ENCODE measurements around the gene KPNA1. TPM values are rescaled to one million over a fixed set of nuclear protein-coding genes. Genes with fewer than 3 reads are reported as not detected.

The KPNA1 gene
- total RNA-seq, 3 donors from 2014 or later (not counting 1 experiment from before 2014, with no cell fraction given), result 62.3 to 67.1 (median 63.1) TPM

GRCh38 chr3:122488262-122488973 is 26.3 kb downstream of the KPNA1 start:
- Mint-ChIP-seq H3K4me1 (peaks cover 22 to 29% of the 10 kb centered on the region in 2 donors), H3K27me3 (ENCODE audit: low read depth in 2 of 2) (no peaks in the 10 kb centered on the region), H3K36me3 (no peaks in the 10 kb centered on the region), H3K27ac (peak overlapping the region in 1 of 2 donors; percentile 53), H3K4me3 (no peak overlapping the region), H3K9me3 (no peaks in the 10 kb centered on the region)
- no peaks in the 10 kb centered on the region for H3K4me1 ChIP-seq (ENCODE audit: control insufficient read depth, insufficient read depth, low read length)
- H3K9me3 ChIP-seq (ENCODE audit: control insufficient read depth, insufficient read depth, low read length), result no peaks in the 10 kb centered on the region
- WGBS (ENCODE audit: insufficient coverage), result 86% methylated on average over 6 of the region's 7 CpGs
- peak in 1 of 2 donors; percentile 26 for DNase-seq
- no peak for TF ChIP-seq CTCF (IDR thresholded peaks at IDR 0.05)
- no peaks in the 10 kb centered on the region for H3K27me3 ChIP-seq (ENCODE audit: control insufficient read depth, insufficient read depth, low read length)
- no peak overlapping the region for H3K4me3 ChIP-seq (ENCODE audit: low read length)
- intact Hi-C loops (cut with micrococcal nuclease), result no loop called here
- H3K27ac ChIP-seq (ENCODE audit: low read length), result no peak overlapping the region
- ATAC-seq, result no peak
- peaks cover 12% of the 10 kb centered on the region for H3K36me3 ChIP-seq (ENCODE audit: control insufficient read depth, insufficient read depth, low read length)

GRCh38 chr3:122484985-122485384 is 29.8 kb downstream of the KPNA1 start:
- no peaks in the 10 kb centered on the region for H3K27me3 ChIP-seq (ENCODE audit: control insufficient read depth, insufficient read depth, low read length)
- Mint-ChIP-seq H3K4me3 (no peak overlapping the region), H3K27me3 (ENCODE audit: low read depth in 2 of 2) (no peaks in the 10 kb centered on the region), H3K27ac (no peak overlapping the region), H3K4me1 (peaks cover 40 to 41% of the 10 kb centered on the region in 2 donors), H3K9me3 (no peaks in the 10 kb centered on the region), H3K36me3 (no peaks in the 10 kb centered on the region)
- intact Hi-C loops (cut with micrococcal nuclease), result no loop called here
- no peaks in the 10 kb centered on the region for H3K9me3 ChIP-seq (ENCODE audit: control insufficient read depth, insufficient read depth, low read length)
- H3K4me1 ChIP-seq (ENCODE audit: control insufficient read depth, insufficient read depth, low read length), result peaks cover 3% of the 10 kb centered on the region
- TF ChIP-seq CTCF (IDR thresholded peaks at IDR 0.05), result no peak
- H3K36me3 ChIP-seq (ENCODE audit: control insufficient read depth, insufficient read depth, low read length), result peaks cover 4% of the 10 kb centered on the region
- DNase-seq, result no peak
- H3K4me3 ChIP-seq (ENCODE audit: low read length), result no peak overlapping the region
- 99% methylated on average over 5 of the region's 5 CpGs for WGBS (ENCODE audit: insufficient coverage)
- ATAC-seq, result no peak
- H3K27ac ChIP-seq (ENCODE audit: low read length), result no peak overlapping the region

DNA sequence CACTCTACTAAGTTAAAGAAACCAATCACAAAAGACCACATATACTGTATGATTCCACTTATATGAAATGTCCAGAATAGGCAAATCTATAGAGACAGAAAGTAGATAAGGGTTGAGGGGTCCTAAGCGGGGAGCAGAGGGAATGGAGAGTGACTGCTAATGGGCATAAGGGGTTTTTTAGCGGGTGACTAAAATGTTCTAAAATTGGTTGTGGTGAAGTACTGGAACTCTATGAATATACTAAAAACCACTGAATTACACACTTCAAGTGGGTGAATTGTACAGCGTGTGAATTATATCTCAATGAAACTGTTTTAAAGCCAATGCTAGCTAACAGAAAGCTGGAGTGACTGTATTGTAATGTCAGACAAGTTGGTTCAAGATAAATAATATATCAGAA is 33.3 kb downstream of the KPNA1 start:
- no peaks in the 10 kb centered on the region for H3K36me3 Mint-ChIP-seq
- no peaks in the 10 kb centered on the region for H3K9me3 ChIP-seq (ENCODE audit: control insufficient read depth, insufficient read depth, low read length)
- no peaks in the 10 kb centered on the region for H3K27me3 Mint-ChIP-seq (ENCODE audit: low read depth in 2 of 2)
- H3K27ac Mint-ChIP-seq, result peak overlapping the region in 1 of 2 donors; percentile 20
- no peak for TF ChIP-seq CTCF (IDR thresholded peaks at IDR 0.05)
- no peak overlapping the region for H3K27ac ChIP-seq (ENCODE audit: low read length)
- H3K4me3 Mint-ChIP-seq, result no peak overlapping the region
- H3K4me3 ChIP-seq (ENCODE audit: low read length), result no peak overlapping the region
- no peak for DNase-seq
- no peak for ATAC-seq
- no peaks in the 10 kb centered on the region for H3K36me3 ChIP-seq (ENCODE audit: control insufficient read depth, insufficient read depth, low read length)
- intact Hi-C loops (cut with micrococcal nuclease), result no loop called here
- 72% methylated on average over 3 of the region's 3 CpGs for WGBS (ENCODE audit: insufficient coverage)
- peaks cover 41 to 45% of the 10 kb centered on the region in 2 donors for H3K4me1 Mint-ChIP-seq
- H3K4me1 ChIP-seq (ENCODE audit: control insufficient read depth, insufficient read depth, low read length), result peaks cover 3% of the 10 kb centered on the region
- no peaks in the 10 kb centered on the region for H3K27me3 ChIP-seq (ENCODE audit: control insufficient read depth, insufficient read depth, low read length)
- no peaks in the 10 kb centered on the region for H3K9me3 Mint-ChIP-seq

DNA sequence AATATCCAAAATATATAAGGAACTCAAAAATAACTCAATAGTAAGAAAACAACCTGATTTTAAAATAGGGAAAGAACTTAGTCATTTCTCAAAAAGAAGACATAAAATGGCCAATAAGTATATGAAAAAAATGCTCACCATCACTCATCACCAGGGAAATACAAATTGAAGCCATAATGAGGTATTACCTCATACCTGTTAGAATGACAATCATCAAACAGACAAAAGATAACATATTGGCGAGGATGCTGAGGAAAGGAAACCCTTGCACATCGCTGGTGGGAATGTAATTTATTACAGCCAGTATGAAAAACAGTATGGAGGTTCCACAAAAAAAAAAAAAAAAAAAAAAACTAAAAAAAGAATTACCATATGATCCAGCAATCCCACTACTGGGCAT is 38.2 kb downstream of the KPNA1 start:
- intact Hi-C loops (cut with micrococcal nuclease), result no loop called here
- Histone ChIP-seq H3K9me3 (ENCODE audit: control insufficient read depth, insufficient read depth, low read length) (no peaks in the 10 kb centered on the region), H3K27me3 (ENCODE audit: control insufficient read depth, insufficient read depth, low read length) (no peaks in the 10 kb centered on the region), H3K4me1 (ENCODE audit: control insufficient read depth, insufficient read depth, low read length) (peaks cover 3% of the 10 kb centered on the region), H3K36me3 (ENCODE audit: control insufficient read depth, insufficient read depth, low read length) (no peaks in the 10 kb centered on the region), H3K27ac (ENCODE audit: low read length) (no peak overlapping the region), H3K4me3 (ENCODE audit: low read length) (no peak overlapping the region)
- no peak for DNase-seq
- Mint-ChIP-seq H3K36me3 (no peaks in the 10 kb centered on the region), H3K4me3 (no peak overlapping the region), H3K4me1 (peaks cover 62 to 68% of the 10 kb centered on the region in 2 donors), H3K9me3 (no peaks in the 10 kb centered on the region), H3K27me3 (ENCODE audit: low read depth in 2 of 2) (no peaks in the 10 kb centered on the region), H3K27ac (no peak overlapping the region)
- WGBS (ENCODE audit: insufficient coverage), result no CpG with 5 or more reads among the region's 2 CpGs
- no peak for TF ChIP-seq CTCF (IDR thresholded peaks at IDR 0.05)
- no peak for ATAC-seq

All from natural killer cell (primary cell).